Heart right ventricle (tissue), 16 donors: Measurements from ENCODE around the gene PLCB3. TPM values are rescaled to one million over a fixed set of nuclear protein-coding genes. Genes with fewer than 3 reads are reported as not detected.

Experiments used
- ATAC-seq, 8 donors: fragments of 200-7000 bp; cut with Tn5 transposase; one replicate each; pipeline ENCODE4 v1.9.1; 2020; ENCODE audit warnings: mild to moderate bottlenecking in 8 of 8, moderate library complexity in 8 of 8, moderate number of reproducible peaks in 1 of 8
- DNase-seq, 2 donors: peaks; one replicate each; pipeline ENCODE4 v3.0.0-alpha.2; 2020
- H3K27ac ChIP-seq, 10 donors: fragments of 200-600 bp; sonication (generic) in 2 of 10; one replicate each; pipeline versions ENCODE4 v1.5.0 to v1.8.0; 2020 to 2022; ENCODE audit warnings: mild to moderate bottlenecking in 3 of 10
- H3K27me3 ChIP-seq, 7 donors: fragments of 200-600 bp; one replicate each; pipeline ENCODE4 v1.8.0; 2021 to 2022; ENCODE audit warnings: mild to moderate bottlenecking in 2 of 7
- H3K36me3 ChIP-seq, 9 donors: fragments of 200-600 bp; sonication (generic) in 1 of 9; one replicate each; pipeline versions ENCODE4 v1.5.0 to v1.8.0; 2020 to 2022; ENCODE audit warnings: mild to moderate bottlenecking in 2 of 9
- H3K4me1 ChIP-seq, 9 donors: fragments of 200-600 bp; sonication (generic) in 1 of 9; one replicate each; pipeline versions ENCODE4 v1.5.0 to v1.8.0; 2020 to 2022; ENCODE audit warnings: mild to moderate bottlenecking in 4 of 9
- H3K4me3 ChIP-seq, 10 donors: fragments of 200-600 bp; sonication (generic) in 2 of 10; one replicate each; pipeline versions ENCODE4 v1.5.0 to v1.8.0; 2020 to 2022; ENCODE audit warnings: mild to moderate bottlenecking in 7 of 10, moderate library complexity in 2 of 10
- H3K9me3 ChIP-seq, 11 donors: fragments of 200-600 bp in 10 of 11; sonication (generic) in 2 of 11; one replicate each; pipeline versions ENCODE4 v1.5.0 to v1.8.0; 2013 to 2022; ENCODE audit warnings: mild to moderate bottlenecking in 2 of 11, control low read depth in 1 of 11, moderate library complexity in 1 of 11
- CTCF ChIP-seq, 9 donors: fragments of 200-600 bp; sonication (generic) in 2 of 9; IDR thresholded peaks; one replicate each; pipeline versions ENCODE4 v1.5.0 to v1.8.0; 2021 to 2022; ENCODE audit warnings: antibody characterized with exemption in 9 of 9, mild to moderate bottlenecking in 5 of 9, moderate library complexity in 1 of 9
- WGBS, 2 donors: extraction: QIAGEN DNeasy Blood & Tissue Kit; methylation state at CpG; one replicate each; pipeline ENCODE4 v1.1.7; 2013; ENCODE audit warnings: inconsistent platforms in 1 of 2; 5-methylcytosine and 5-hydroxymethylcytosine counted together
- intact Hi-C, 10 donors: fragments of 100-400 bp; cut with DNase I; formaldehyde crosslinking; loops; one replicate each; pipeline versions ENCODE4 v1.11.1 to v1.14.2; 2022
- polyA plus RNA-seq, 2 donors: library from polyadenylated mRNA; stranded (reverse); fragments of 200-250 nt; gene quantifications; one replicate each; pipeline ENCODE4 v1.2.3, GENCODE V29; 2013
- total RNA-seq, 10 donors: library from RNA; stranded (reverse); fragmentation: NEBNext Ultra II Directional in 3 of 10; extraction: Animal tissue kit (Norgen Biotek cat#: 25700) in 3 of 10; gene quantifications; one replicate each; pipeline versions ENCODE4 v1.2.1 to v1.2.4, GENCODE V29; 2021 to 2023
- donor health status: Arrhythmogenic right ventricular cardiomyopathy.
- donor health status: ischemic (EF 13 %, LVEDD 7.1; RV severe dilation, severe dysfunction).
- donor health status: healthy with polysubstance abuse.
- donor health status: DM: no; HTN: yes; CAD: no.
- donor health status: DM: no; HTN: no; CAD: no.
- donor health status: ischemic (EF 25% LVEDD 6.9; RV normal size, moderate dysfunction).
- donor health status: ischemic (EF 25% LVEDD 5.7; RV mildly dilated, moderate dysfunction).
- donor health status: healthy.
- donor health status: DM: yes; HTN: yes; CAD: no.
- donor health status: Ischemic cardiomyopathy.
- donor health status: ischemic (EF 35%, LVEDD 5.7; RV mildly dilated, moderate dysfunction).
- donor health status: nonischemic (EF 11% LVEDD 7.7; RV severe dilation, severe dysfunction).
- donor health status: DM: yes; HTN: yes; CAD: no.
- donor health status: PGD.
- donor health status: ischemic (EF 29% LVEDD 5.4; RV normal size, mild dysfunction).
- donor health status: nonischemic (EF 23%, LVEDD 6.1; RV moderate dilation, normal function).

PLCB3 gene
- total and polyA plus RNA-seq, 12 donors, result 5.8 to 13.3 (median 8.9) TPM

- H3K27me3 ChIP-seq, result no peaks in the 10 kb centered on the region
- no peak for TF ChIP-seq CTCF (IDR thresholded peaks at IDR 0.05)
- peaks cover 7 to 46% (median 36%) of the 10 kb centered on the region in 9 donors for H3K4me1 ChIP-seq
- no peak overlapping the region for H3K27ac ChIP-seq
- WGBS, 2 donors, result 91 to 94% methylated on average over 27 of the region's 27 CpGs
- no peak overlapping the region for H3K4me3 ChIP-seq
- H3K9me3 ChIP-seq, result no peaks in the 10 kb centered on the region
- peaks cover 5 to 80% (median 52%) of the 10 kb centered on the region in 9 donors for H3K36me3 ChIP-seq
- intact Hi-C loops, result loop anchor here in 7 of 10 donors (1.0 to 5.0 kb wide), 4 partner anchors 65 to 99 kb away; partner anchors contain the start of gene CATSPERZ (in 5 of the 7)
- ATAC-seq (no peak), DNase-seq (no peak)
These were observed 47.8 kb upstream of the PLCB3 start for GRCh38 chr11:64203421-64204079.

GRCh38 chr11:64204080-64204440, 47.3 kb upstream of the PLCB3 start:
- ATAC-seq, result no peak
- peaks cover 5 to 75% (median 47%) of the 10 kb centered on the region in 9 donors for H3K36me3 ChIP-seq
- WGBS, 2 donors, result 85 to 90% methylated on average over 16 of the region's 16 CpGs
- no peak for DNase-seq
- H3K9me3 ChIP-seq, result no peaks in the 10 kb centered on the region
- H3K4me3 ChIP-seq, result no peak overlapping the region
- no peaks in the 10 kb centered on the region for H3K27me3 ChIP-seq
- intact Hi-C loops, result loop anchor here in 7 of 10 donors (1.0 to 5.0 kb wide), 4 partner anchors 64 to 98 kb away; partner anchors contain the start of gene CATSPERZ (in 5 of the 7)
- no peak for TF ChIP-seq CTCF (IDR thresholded peaks at IDR 0.05)
- H3K27ac ChIP-seq, result no peak overlapping the region
- peaks cover 7 to 51% (median 39%) of the 10 kb centered on the region in 9 donors for H3K4me1 ChIP-seq

GRCh38 chr11:64204464-64204989, 46.8 kb upstream of the PLCB3 start:
- H3K36me3 ChIP-seq, result peaks cover 5 to 75% (median 44%) of the 10 kb centered on the region in 9 donors
- 43 to 51% methylated on average over 7 of the region's 7 CpGs for WGBS, 2 donors
- peak overlapping the region in 7 of 10 donors; percentile 1 to 99 (median 28) for H3K27ac ChIP-seq
- H3K4me3 ChIP-seq, result no peak overlapping the region
- DNase-seq (peak; percentile 82 to 85), ATAC-seq (peak; percentile 46 to 75 (median 64))
- H3K9me3 ChIP-seq, result no peaks in the 10 kb centered on the region
- peak; percentile 39 to 83 (median 73) for TF ChIP-seq CTCF (IDR thresholded peaks at IDR 0.05)
- no peaks in the 10 kb centered on the region for H3K27me3 ChIP-seq
- peaks cover 7 to 55% (median 39%) of the 10 kb centered on the region in 9 donors for H3K4me1 ChIP-seq
- intact Hi-C loops, result loop anchor here in 7 of 10 donors (1.0 to 5.0 kb wide), 4 partner anchors 64 to 98 kb away; partner anchors contain the start of gene CATSPERZ (in 5 of the 7)

GRCh38 chr11:64206457-64207255, 44.7 kb upstream of the PLCB3 start, which contains the start of gene FERMT3:
Gene FERMT3, plus strand, starts transcription at chr11:64206721. Its CDS starts 644 bp downstream, at chr11:64207365.
- intact Hi-C loops, result loop anchor here in 3 of 10 donors (5.0 kb wide), 2 partner anchors 91 to 96 kb away; partner anchors contain the start of gene CATSPERZ (in 1 of the 3)
- TF ChIP-seq CTCF (IDR thresholded peaks at IDR 0.05), result no peak
- H3K27me3 ChIP-seq, result no peaks in the 10 kb centered on the region
- peaks cover 7 to 55% (median 39%) of the 10 kb centered on the region in 9 donors for H3K4me1 ChIP-seq
- 76 to 82% methylated on average over 27 of the region's 27 CpGs for WGBS, 2 donors
- no peaks in the 10 kb centered on the region for H3K9me3 ChIP-seq
- DNase-seq, result peak; percentile 61 to 64
- peaks cover 0 to 74% (median 26%) of the 10 kb centered on the region in 9 donors for H3K36me3 ChIP-seq
- peak within 1 kb of the TSS in 9 of 10 donors; percentile 28 to 76 (median 51) for H3K4me3 ChIP-seq
- ATAC-seq, result peak; percentile 6 to 61 (median 46)
- H3K27ac ChIP-seq, result peak within 1 kb of the TSS; percentile 82 to 99 (median 91)
